ENCODE results near the gene LZTS2.
A peak's percentile ranks its signal among the peaks of the same experiment; 100 is the strongest.

LZTS2 gene

GRCh38 chr10:101015582-101015973 lies 16.0 kb downstream of the LZTS2 start:
- DNase-seq (ENCODE audit: extremely low read depth, low read depth) = no peak
- TF ChIP-seq CTCF (IDR thresholded peaks at IDR 0.05; ENCODE audit: low read depth, low read length, missing control alignments) = no peak
- no peak overlapping the region for H3K4me3 ChIP-seq (replicated peaks; ENCODE audit: low read depth, low read length)

- no peak overlapping the region for H3K4me3 ChIP-seq (replicated peaks; ENCODE audit: low read depth, low read length)
- no peak for DNase-seq (ENCODE audit: extremely low read depth, low read depth)
- no peak for TF ChIP-seq CTCF (IDR thresholded peaks at IDR 0.05; ENCODE audit: low read depth, low read length, missing control alignments)
These were observed 17.2 kb downstream of the LZTS2 start for GRCh38 chr10:101016814-101017213.

GRCh38 chr10:101018118-101018599 lies 18.6 kb downstream of the LZTS2 start:
- DNase-seq (ENCODE audit: extremely low read depth, low read depth) = no peak
- no peak overlapping the region for H3K4me3 ChIP-seq (replicated peaks; ENCODE audit: low read depth, low read length)
- no peak for TF ChIP-seq CTCF (IDR thresholded peaks at IDR 0.05; ENCODE audit: low read depth, low read length, missing control alignments)

GRCh38 chr10:101018600-101019439 lies 19.2 kb downstream of the LZTS2 start:
- TF ChIP-seq CTCF (IDR thresholded peaks at IDR 0.05; ENCODE audit: low read depth, low read length, missing control alignments) = peak; percentile 80
- DNase-seq (ENCODE audit: extremely low read depth, low read depth) = no peak
- H3K4me3 ChIP-seq (replicated peaks; ENCODE audit: low read depth, low read length) = no peak overlapping the region

GRCh38 chr10:101019440-101019703 lies 19.8 kb downstream of the LZTS2 start:
- no peak for DNase-seq (ENCODE audit: extremely low read depth, low read depth)
- no peak overlapping the region for H3K4me3 ChIP-seq (replicated peaks; ENCODE audit: low read depth, low read length)
- TF ChIP-seq CTCF (IDR thresholded peaks at IDR 0.05; ENCODE audit: low read depth, low read length, missing control alignments) = no peak

- no peak for TF ChIP-seq CTCF (IDR thresholded peaks at IDR 0.05; ENCODE audit: low read depth, low read length, missing control alignments)
- no peak overlapping the region for H3K4me3 ChIP-seq (replicated peaks; ENCODE audit: low read depth, low read length)
- no peak for DNase-seq (ENCODE audit: extremely low read depth, low read depth)
These were observed 20.9 kb downstream of the LZTS2 start for GRCh38 chr10:101020427-101021075.
